ENCODE results near the gene PGAP3.

GRCh38 chr17:39674179-39674578 lies 13.7 kb downstream of the PGAP3 start:
- TF ChIP-seq CREB5 (CRISPR knock-in tag; IDR thresholded peaks at IDR 0.05; ENCODE audit: low read depth) (no peak), ARNTL (CRISPR knock-in tag; IDR thresholded peaks at IDR 0.05; ENCODE audit: borderline replicate concordance, low read depth) (no peak), ISL1 (CRISPR knock-in tag; IDR thresholded peaks at IDR 0.05) (no peak), PATZ1 (CRISPR knock-in tag; IDR thresholded peaks at IDR 0.05; ENCODE audit: borderline replicate concordance) (no peak), ZNF70 (CRISPR knock-in tag; IDR thresholded peaks at IDR 0.05) (no peak), POU6F1 (CRISPR knock-in tag; IDR thresholded peaks at IDR 0.05; ENCODE audit: borderline replicate concordance, low read depth) (no peak), ZC3H10 (CRISPR knock-in tag; IDR thresholded peaks at IDR 0.05) (no peak), RARB (CRISPR knock-in tag; IDR thresholded peaks at IDR 0.05) (no peak), PPARA (CRISPR knock-in tag; IDR thresholded peaks at IDR 0.05; ENCODE audit: borderline replicate concordance) (no peak), ZNF8 (CRISPR knock-in tag; IDR thresholded peaks at IDR 0.05) (no peak)

Measured in SK-N-SH treated with all-trans-retinoic acid at 6 μM for 48 hours (cell line).